GM13976 (cell line): ENCODE data around the gene LRRC36.

ENCODE experiments used
- DNase-seq: peaks from one replicate; pipeline ENCODE4 v3.0.0; 2012; ENCODE audit warnings: low spot score
- CTCF ChIP-seq: IDR thresholded peaks from 2 replicates; pipeline ENCODE4 v1.5.1; 2012; ENCODE audit warnings: borderline replicate concordance, mild to moderate bottlenecking; ENCODE audit not compliant: insufficient read depth; ENCODE audit errors: extremely low read depth, missing control alignments, control extremely low read depth
- in situ Hi-C: fragments of 300-500 bp; cut with MboI; formaldehyde crosslinking; loops from one replicate; pipeline ENCODE4 v1.12.0; 2022; ENCODE audit warnings: low sequenced_read_pairs, mixed read lengths, inconsistent platforms; ENCODE audit not compliant: unreplicated experiment

LRRC36 gene

GRCh38 chr16:67428146-67428731 is 101.6 kb downstream of the LRRC36 start:
- TF ChIP-seq CTCF = peak; percentile 86
- in situ Hi-C loops = no loop called here
- DNase-seq = peak; percentile 83

- in situ Hi-C loops = no loop called here
- DNase-seq = no peak
- no peak for TF ChIP-seq CTCF
These were observed 102.6 kb downstream of the LRRC36 start for GRCh38 chr16:67429053-67429798.

GRCh38 chr16:67429799-67430503 is 103.3 kb downstream of the LRRC36 start:
- DNase-seq = no peak
- in situ Hi-C loops = no loop called here
- TF ChIP-seq CTCF = no peak

- in situ Hi-C loops = no loop called here
- no peak for TF ChIP-seq CTCF
- DNase-seq = no peak
These were observed 103.9 kb downstream of the LRRC36 start for GRCh38 chr16:67430504-67430976.

- in situ Hi-C loops = no loop called here
- no peak for TF ChIP-seq CTCF
- DNase-seq = peak; percentile 71
These were observed 104.6 kb downstream of the LRRC36 start, which contains the start of gene HSD11B2 for GRCh38 chr16:67430977-67431774. Gene HSD11B2, plus strand, starts transcription at chr16:67431121. Its CDS starts 128 bp downstream, at chr16:67431249.

GRCh38 chr16:67431775-67432505 is 105.3 kb downstream of the LRRC36 start:
- no peak for TF ChIP-seq CTCF
- no peak for DNase-seq
- in situ Hi-C loops = no loop called here
